ENCODE results near the gene SPDYE4. TPM values are rescaled to one million over a fixed set of nuclear protein-coding genes. Genes with fewer than 3 reads are reported as not detected.

Gene SPDYE4
- polyA plus RNA-seq, 1 experiment = not detected

DNA sequence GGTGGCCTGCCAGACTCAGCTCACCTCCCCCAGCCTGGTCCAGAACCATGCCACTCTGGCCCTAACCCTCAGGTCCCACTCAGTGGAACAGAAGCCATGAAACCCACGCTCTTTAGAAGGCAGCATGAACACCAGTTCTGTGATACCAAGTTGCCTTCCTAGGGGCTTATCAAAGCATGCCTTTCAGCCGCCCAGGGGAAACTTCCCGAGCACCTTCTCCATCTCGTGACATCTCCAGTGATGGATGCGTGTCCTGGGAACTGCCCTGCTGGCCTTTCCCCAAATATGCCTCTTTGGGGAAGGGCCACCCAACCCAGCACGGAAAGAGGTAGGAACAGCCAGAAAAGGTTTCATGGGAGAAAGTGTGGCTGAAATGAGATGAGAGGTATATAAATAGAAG, 22.0 kb downstream of the SPDYE4 start:
- Histone ChIP-seq H3K27me3 (ENCODE audit: control insufficient read depth, insufficient read depth, low read length) (no peaks in the 10 kb centered on the region), H3K27ac (ENCODE audit: low read depth, low read length) (no peak overlapping the region), H3K4me3 (ENCODE audit: low read depth, low read length) (no peak overlapping the region), H3K9me3 (ENCODE audit: control insufficient read depth, insufficient read depth, low read length) (no peaks in the 10 kb centered on the region; the same call in 1 of the 2 replicates)
- no peak for DNase-seq (ENCODE audit: low read depth, low spot score)
- POLR2A ChIA-PET = no interaction called here
- CTCF ChIA-PET = interaction anchor here (1.3 kb wide), 1 partner anchor 9 kb away, joined by 4 read pairs; no protein-coding TSS in a partner anchor
- TF ChIP-seq, protein P1, sequence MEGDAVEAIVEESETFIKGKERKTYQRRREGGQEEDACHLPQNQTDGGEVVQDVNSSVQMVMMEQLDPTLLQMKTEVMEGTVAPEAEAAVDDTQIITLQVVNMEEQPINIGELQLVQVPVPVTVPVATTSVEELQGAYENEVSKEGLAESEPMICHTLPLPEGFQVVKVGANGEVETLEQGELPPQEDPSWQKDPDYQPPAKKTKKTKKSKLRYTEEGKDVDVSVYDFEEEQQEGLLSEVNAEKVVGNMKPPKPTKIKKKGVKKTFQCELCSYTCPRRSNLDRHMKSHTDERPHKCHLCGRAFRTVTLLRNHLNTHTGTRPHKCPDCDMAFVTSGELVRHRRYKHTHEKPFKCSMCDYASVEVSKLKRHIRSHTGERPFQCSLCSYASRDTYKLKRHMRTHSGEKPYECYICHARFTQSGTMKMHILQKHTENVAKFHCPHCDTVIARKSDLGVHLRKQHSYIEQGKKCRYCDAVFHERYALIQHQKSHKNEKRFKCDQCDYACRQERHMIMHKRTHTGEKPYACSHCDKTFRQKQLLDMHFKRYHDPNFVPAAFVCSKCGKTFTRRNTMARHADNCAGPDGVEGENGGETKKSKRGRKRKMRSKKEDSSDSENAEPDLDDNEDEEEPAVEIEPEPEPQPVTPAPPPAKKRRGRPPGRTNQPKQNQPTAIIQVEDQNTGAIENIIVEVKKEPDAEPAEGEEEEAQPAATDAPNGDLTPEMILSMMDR (IDR thresholded peaks at IDR 0.05; ENCODE audit: low read depth, low read length) = no peak

DNA sequence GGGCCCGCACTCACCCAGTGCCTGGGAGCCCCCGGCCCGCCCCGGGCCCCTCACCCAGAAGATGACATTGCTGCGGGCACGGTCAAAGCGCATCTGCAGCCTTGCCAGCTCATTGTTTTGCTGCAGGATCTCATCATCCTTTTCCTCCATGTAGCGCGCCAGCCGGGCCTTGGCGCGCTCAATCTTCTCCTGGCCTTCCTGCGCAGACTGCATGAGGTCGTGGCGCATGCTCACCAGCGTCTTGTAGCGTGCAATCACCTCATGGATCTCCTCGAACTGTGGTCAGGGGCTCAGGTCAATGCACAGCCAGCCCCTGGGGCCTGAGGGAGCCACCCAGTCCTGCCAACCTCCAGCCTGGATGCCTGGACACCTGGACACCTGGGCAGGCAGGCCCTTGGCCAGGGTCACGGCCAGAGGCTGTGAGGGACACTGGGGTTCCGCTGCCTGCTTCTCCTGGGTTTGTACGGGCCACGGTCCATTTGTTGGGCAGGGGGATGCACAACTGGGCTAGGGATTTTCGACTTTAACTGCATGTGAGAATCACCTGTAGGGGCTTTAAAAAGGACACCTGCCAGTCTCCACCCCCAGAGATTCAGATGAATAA, 22.9 kb downstream of the SPDYE4 start:
- no peak for DNase-seq (ENCODE audit: low read depth, low spot score)
- CTCF ChIA-PET = no interaction called here
- H3K27me3 ChIP-seq (ENCODE audit: control insufficient read depth, insufficient read depth, low read length) = no peaks in the 10 kb centered on the region
- no peak overlapping the region for H3K27ac ChIP-seq (ENCODE audit: low read depth, low read length)
- no peak overlapping the region for H3K4me3 ChIP-seq (ENCODE audit: low read depth, low read length)
- H3K9me3 ChIP-seq (ENCODE audit: control insufficient read depth, insufficient read depth, low read length) = no peaks in the 10 kb centered on the region
- POLR2A ChIA-PET = no interaction called here
- TF ChIP-seq, protein P1 (IDR thresholded peaks at IDR 0.05; ENCODE audit: low read depth, low read length) = no peak

DNA sequence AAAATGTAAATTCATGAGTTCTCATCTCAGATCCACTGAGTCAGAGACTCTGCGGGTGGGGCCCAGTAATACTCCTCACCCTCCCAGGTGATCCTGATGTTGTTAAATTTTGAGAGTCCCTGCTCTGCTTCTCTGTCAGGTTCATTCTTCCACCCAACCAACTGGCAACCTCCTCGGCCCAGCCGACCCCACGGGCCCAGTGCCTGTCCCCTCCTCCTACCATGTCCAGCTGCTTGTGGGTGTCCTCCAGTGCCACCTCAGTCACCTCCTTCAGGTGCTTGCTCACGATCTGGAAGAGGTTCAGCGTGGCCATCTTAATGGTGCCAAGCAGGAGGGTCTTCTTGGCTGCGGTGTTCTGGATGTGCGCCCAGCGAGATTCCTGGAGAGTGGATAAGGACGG, 23.5 kb downstream of the SPDYE4 start:
- Histone ChIP-seq H3K4me3 (ENCODE audit: low read depth, low read length) (no peak overlapping the region), H3K9me3 (ENCODE audit: control insufficient read depth, insufficient read depth, low read length) (no peaks in the 10 kb centered on the region), H3K27ac (ENCODE audit: low read depth, low read length) (no peak overlapping the region), H3K27me3 (ENCODE audit: control insufficient read depth, insufficient read depth, low read length) (no peaks in the 10 kb centered on the region)
- DNase-seq (ENCODE audit: low read depth, low spot score) = no peak
- ChIA-PET POLR2A (no interaction called here), CTCF (no interaction called here)
- TF ChIP-seq, protein P1 (IDR thresholded peaks at IDR 0.05; ENCODE audit: low read depth, low read length) = no peak

DNA sequence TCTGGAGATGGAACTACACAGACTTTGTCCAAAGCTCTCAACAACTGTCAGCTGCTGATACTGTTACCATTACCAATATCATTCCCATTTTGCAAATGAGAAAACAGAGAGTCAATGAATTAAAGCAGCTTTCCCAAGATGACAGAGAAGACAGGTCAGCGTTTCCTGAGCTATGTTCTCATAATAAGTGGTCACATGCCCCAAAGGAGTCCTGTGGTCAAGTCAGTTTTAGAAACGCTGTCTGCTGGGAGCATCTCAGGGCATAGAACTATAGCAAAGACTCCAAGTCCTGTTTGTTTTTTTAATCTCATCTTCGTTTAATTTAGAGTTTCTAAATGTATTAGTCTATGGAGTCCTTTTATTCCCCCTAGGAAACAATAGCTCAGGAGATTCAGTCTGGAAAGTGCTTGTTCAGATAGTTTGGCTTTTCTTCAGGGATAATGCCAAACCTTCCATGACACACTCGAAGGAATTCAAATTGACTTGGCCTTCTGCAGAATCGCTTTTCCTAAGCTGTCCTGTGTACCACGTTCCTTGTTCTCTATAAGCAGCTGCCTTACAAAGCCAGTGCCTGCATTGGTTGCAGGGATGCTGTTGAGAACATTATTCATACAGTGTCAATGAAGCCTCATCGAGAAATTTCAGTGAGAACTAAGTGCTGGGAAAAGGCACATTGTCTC, 25.8 kb downstream of the SPDYE4 start:
- TF ChIP-seq, protein P1 (IDR thresholded peaks at IDR 0.05; ENCODE audit: low read depth, low read length) = no peak
- no peak for DNase-seq (ENCODE audit: low read depth, low spot score)
- Histone ChIP-seq H3K9me3 (ENCODE audit: control insufficient read depth, insufficient read depth, low read length) (no peaks in the 10 kb centered on the region), H3K27ac (ENCODE audit: low read depth, low read length) (no peak overlapping the region), H3K4me3 (ENCODE audit: low read depth, low read length) (no peak overlapping the region), H3K27me3 (ENCODE audit: control insufficient read depth, insufficient read depth, low read length) (no peaks in the 10 kb centered on the region)
- ChIA-PET POLR2A (no interaction called here), CTCF (interaction anchor here (0.9 to 2.9 kb wide), 2 partner anchors 13 to 53 kb away, joined by 4 to 11 read pairs; no protein-coding TSS in a partner anchor)

DNA sequence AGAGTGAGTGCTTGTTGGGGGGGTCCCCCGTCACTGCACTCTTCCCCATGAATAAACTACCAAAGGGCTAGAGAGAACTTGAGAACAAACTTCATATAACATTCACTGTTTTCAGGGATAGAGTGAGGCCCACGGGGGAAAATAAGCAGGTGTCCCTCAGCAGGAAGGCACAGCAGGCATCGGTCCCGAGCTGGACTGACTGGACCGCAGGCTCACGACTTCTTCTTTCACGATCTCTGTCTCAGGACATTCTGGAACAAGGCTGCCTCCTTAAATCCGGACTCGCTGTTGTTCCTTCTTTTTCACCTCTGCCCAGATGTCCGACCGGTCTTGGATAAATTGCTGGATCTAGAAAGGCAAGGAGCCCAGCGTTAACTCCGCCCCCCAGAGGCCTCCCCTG, 28.5 kb downstream of the SPDYE4 start:
- Histone ChIP-seq H3K9me3 (ENCODE audit: control insufficient read depth, insufficient read depth, low read length) (no peaks in the 10 kb centered on the region), H3K4me3 (ENCODE audit: low read depth, low read length) (no peak overlapping the region), H3K27me3 (ENCODE audit: control insufficient read depth, insufficient read depth, low read length) (no peaks in the 10 kb centered on the region), H3K27ac (ENCODE audit: low read depth, low read length) (no peak overlapping the region)
- no peak for DNase-seq (ENCODE audit: low read depth, low spot score)
- CTCF ChIA-PET = no interaction called here
- POLR2A ChIA-PET = no interaction called here
- TF ChIP-seq, protein P1 (IDR thresholded peaks at IDR 0.05; ENCODE audit: low read depth, low read length) = no peak

All from AG04450 (cell line).